Measurements from ENCODE around the gene ABCA3. TPM values are rescaled to one million over a fixed set of nuclear protein-coding genes. Genes with fewer than 3 reads are reported as not detected.

ABCA3 gene
- total and polyA plus RNA-seq, 7 experiments from 2014 or later = 1.7 to 10.0 (median 7.4) TPM

GRCh38 chr16:2284001-2284770 is 56.3 kb downstream of the ABCA3 start:
- Mint-ChIP-seq H3K27ac (no peak overlapping the region), H3K36me3 (peaks cover 0 to 5% (median 4%) of the 10 kb centered on the region in 5 donors), H3K27me3 (no peaks in the 10 kb centered on the region), H3K9me3 (no peaks in the 10 kb centered on the region), H3K4me1 (peaks cover 0 to 4% (median 0%) of the 10 kb centered on the region in 7 donors), H3K4me3 (no peak overlapping the region)
- Histone ChIP-seq H3K4me1 (ENCODE audit: control insufficient read depth in 2 of 2, insufficient read depth in 2 of 2, low read length in 2 of 2) (no peaks in the 10 kb centered on the region), H3K9me3 (ENCODE audit: control insufficient read depth in 2 of 3, low read length in 3 of 3) (no peaks in the 10 kb centered on the region), H3K4me3 (ENCODE audit: low read length) (no peak overlapping the region), H3K36me3 (ENCODE audit: control insufficient read depth in 2 of 3, insufficient read depth in 3 of 3, low read length in 3 of 3) (peaks cover 0 to 7% (median 0%) of the 10 kb centered on the region in 3 experiments), H3K27me3 (ENCODE audit: control insufficient read depth in 2 of 2, insufficient read depth in 2 of 2, low read length in 2 of 2) (no peaks in the 10 kb centered on the region), H3K27ac (ENCODE audit: low read depth, low read length) (no peak overlapping the region)
- ATAC-seq = no peak
- no peak for DNase-seq
- intact Hi-C loops (cut with micrococcal nuclease) = no loop called here
- ChIA-PET CTCF (no interaction called here), POLR2A (no interaction called here)

DNA sequence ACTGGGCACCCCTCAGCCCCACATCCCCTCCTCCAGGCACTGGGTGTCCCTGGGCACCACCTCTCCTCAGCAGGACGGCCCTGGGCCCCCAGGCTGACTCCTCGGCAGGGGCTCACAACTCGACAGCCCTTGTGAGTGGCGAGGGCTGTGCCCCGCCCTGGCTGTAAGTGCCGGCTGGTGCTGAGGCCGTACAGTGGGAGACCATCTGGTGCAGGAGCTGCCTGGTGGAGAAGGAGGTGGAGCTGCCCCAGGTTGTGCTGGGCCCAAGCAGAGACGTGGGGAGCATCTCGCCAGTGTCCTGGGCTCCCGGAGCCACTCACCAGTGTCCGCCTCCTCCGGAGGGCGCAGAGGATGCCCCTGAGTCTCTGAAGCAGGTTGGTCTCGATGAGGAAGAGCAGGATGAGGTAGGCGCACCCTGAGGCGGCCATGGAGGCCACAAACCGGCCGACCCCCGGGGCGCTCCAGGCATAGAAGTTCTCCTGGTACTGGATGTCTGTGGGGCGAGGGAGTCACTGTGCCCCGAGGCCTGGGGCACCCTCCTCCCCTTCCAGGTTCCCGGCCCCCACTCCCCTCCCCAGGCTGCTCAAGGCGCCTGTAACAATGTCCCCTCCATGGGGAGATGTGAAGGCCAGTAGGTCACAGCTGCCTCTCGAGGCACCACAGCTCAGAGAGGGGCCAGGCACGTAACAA is 57.5 kb downstream of the ABCA3 start:
- H3K9me3 ChIP-seq (ENCODE audit: control insufficient read depth in 2 of 3, low read length in 3 of 3) = no peaks in the 10 kb centered on the region
- Mint-ChIP-seq H3K4me1 (peaks cover 0 to 4% (median 0%) of the 10 kb centered on the region in 7 donors), H3K36me3 (peaks cover 0 to 5% (median 4%) of the 10 kb centered on the region in 5 donors), H3K27me3 (no peaks in the 10 kb centered on the region), H3K27ac (no peak overlapping the region), H3K4me3 (no peak overlapping the region), H3K9me3 (no peaks in the 10 kb centered on the region)
- DNase-seq (no peak), ATAC-seq (no peak)
- ChIA-PET CTCF (no interaction called here), POLR2A (no interaction called here)
- no peak overlapping the region for H3K27ac ChIP-seq (ENCODE audit: low read depth, low read length)
- intact Hi-C loops (cut with micrococcal nuclease) = no loop called here
- H3K27me3 ChIP-seq (ENCODE audit: control insufficient read depth in 2 of 2, insufficient read depth in 2 of 2, low read length in 2 of 2) = no peaks in the 10 kb centered on the region
- peaks cover 0 to 7% (median 0%) of the 10 kb centered on the region in 3 experiments for H3K36me3 ChIP-seq (ENCODE audit: control insufficient read depth in 2 of 3, insufficient read depth in 3 of 3, low read length in 3 of 3)
- H3K4me1 ChIP-seq (ENCODE audit: control insufficient read depth in 2 of 2, insufficient read depth in 2 of 2, low read length in 2 of 2) = no peaks in the 10 kb centered on the region
- H3K4me3 ChIP-seq (ENCODE audit: low read length) = no peak overlapping the region

GRCh38 chr16:2282262-2282661 is 58.3 kb downstream of the ABCA3 start:
- intact Hi-C loops (cut with micrococcal nuclease) = no loop called here
- ChIA-PET POLR2A (no interaction called here), CTCF (no interaction called here)
- no peak overlapping the region for H3K4me3 ChIP-seq (ENCODE audit: low read length)
- no peaks in the 10 kb centered on the region for H3K4me1 ChIP-seq (ENCODE audit: control insufficient read depth in 2 of 2, insufficient read depth in 2 of 2, low read length in 2 of 2)
- H3K36me3 ChIP-seq (ENCODE audit: control insufficient read depth in 2 of 3, insufficient read depth in 3 of 3, low read length in 3 of 3) = peaks cover 0 to 7% (median 0%) of the 10 kb centered on the region in 3 experiments
- H3K27me3 Mint-ChIP-seq = no peaks in the 10 kb centered on the region
- H3K36me3 Mint-ChIP-seq = peaks cover 0 to 5% (median 4%) of the 10 kb centered on the region in 5 donors
- ATAC-seq (no peak), DNase-seq (no peak)
- no peak overlapping the region for H3K4me3 Mint-ChIP-seq
- H3K4me1 Mint-ChIP-seq = peaks cover 0 to 4% (median 0%) of the 10 kb centered on the region in 7 donors
- H3K27ac Mint-ChIP-seq = no peak overlapping the region
- no peaks in the 10 kb centered on the region for H3K9me3 ChIP-seq (ENCODE audit: control insufficient read depth in 2 of 3, low read length in 3 of 3)
- H3K27ac ChIP-seq (ENCODE audit: low read depth, low read length) = no peak overlapping the region
- H3K27me3 ChIP-seq (ENCODE audit: control insufficient read depth in 2 of 2, insufficient read depth in 2 of 2, low read length in 2 of 2) = no peaks in the 10 kb centered on the region
- no peaks in the 10 kb centered on the region for H3K9me3 Mint-ChIP-seq

DNA sequence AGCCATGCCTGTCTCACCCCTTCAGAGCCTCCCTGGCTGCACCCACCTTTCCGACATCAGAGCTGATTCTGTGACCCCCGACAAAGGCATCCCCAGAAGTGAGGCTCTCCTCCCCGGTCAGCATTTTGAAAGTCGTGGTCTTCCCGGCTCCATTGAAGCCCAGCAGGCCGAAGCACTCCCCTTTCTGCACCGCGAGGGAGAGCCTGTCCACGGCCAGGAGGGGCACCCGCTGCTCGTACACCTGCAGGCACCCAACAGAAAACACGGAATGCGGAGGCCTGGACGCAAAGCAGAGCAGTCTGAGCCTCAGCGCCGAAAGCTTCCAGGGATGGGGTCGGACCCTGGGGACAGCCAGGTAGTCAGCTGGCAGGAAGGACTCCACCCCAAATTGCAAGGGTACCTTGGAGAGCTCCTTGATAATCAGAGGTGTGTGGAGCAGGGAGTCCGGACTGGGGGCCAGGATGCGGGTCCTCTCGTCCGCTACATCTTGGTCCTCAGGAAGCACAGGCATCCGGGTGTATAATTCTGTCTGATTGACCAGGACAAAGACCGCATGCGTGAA is 59.5 kb downstream of the ABCA3 start:
- Mint-ChIP-seq H3K27ac (peak overlapping the region in 1 of 9 donors; percentile 14), H3K27me3 (no peaks in the 10 kb centered on the region), H3K4me1 (peaks cover 0 to 4% (median 0%) of the 10 kb centered on the region in 7 donors), H3K9me3 (no peaks in the 10 kb centered on the region), H3K4me3 (no peak overlapping the region), H3K36me3 (peaks cover 0 to 5% (median 4%) of the 10 kb centered on the region in 5 donors)
- ChIA-PET POLR2A (no interaction called here), CTCF (no interaction called here)
- no peak for DNase-seq
- peaks cover 0 to 7% (median 0%) of the 10 kb centered on the region in 3 experiments for H3K36me3 ChIP-seq (ENCODE audit: control insufficient read depth in 2 of 3, insufficient read depth in 3 of 3, low read length in 3 of 3)
- no peaks in the 10 kb centered on the region for H3K4me1 ChIP-seq (ENCODE audit: control insufficient read depth in 2 of 2, insufficient read depth in 2 of 2, low read length in 2 of 2)
- H3K27ac ChIP-seq (ENCODE audit: low read depth, low read length) = no peak overlapping the region
- ATAC-seq = no peak
- H3K9me3 ChIP-seq (ENCODE audit: control insufficient read depth in 2 of 3, low read length in 3 of 3) = no peaks in the 10 kb centered on the region
- H3K27me3 ChIP-seq (ENCODE audit: control insufficient read depth in 2 of 2, insufficient read depth in 2 of 2, low read length in 2 of 2) = no peaks in the 10 kb centered on the region
- intact Hi-C loops (cut with micrococcal nuclease) = no loop called here
- H3K4me3 ChIP-seq (ENCODE audit: low read length) = no peak overlapping the region

DNA sequence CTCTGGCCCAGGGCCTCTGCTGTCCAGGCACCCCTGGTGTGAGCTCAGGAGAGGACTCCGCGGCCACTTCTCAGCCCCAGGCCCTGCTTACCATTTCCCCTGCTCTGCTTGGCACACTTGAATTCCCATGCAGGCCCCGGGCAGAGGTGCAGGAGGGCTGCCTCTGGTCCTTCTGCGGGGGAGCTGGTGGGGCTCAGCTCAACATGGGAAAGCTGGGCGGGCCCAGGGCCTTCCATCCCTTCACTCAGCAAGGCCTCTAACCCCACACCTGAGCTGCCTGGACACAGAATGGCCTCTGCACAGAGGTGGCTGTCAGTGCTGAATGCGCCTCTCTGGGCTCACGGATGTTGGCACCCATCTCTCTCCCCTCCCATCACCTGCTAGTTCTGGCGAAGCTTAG is 60.1 kb downstream of the ABCA3 start:
- H3K9me3 Mint-ChIP-seq = no peaks in the 10 kb centered on the region
- Histone ChIP-seq H3K4me1 (ENCODE audit: control insufficient read depth in 2 of 2, insufficient read depth in 2 of 2, low read length in 2 of 2) (no peaks in the 10 kb centered on the region), H3K27ac (ENCODE audit: low read depth, low read length) (no peak overlapping the region), H3K36me3 (ENCODE audit: control insufficient read depth in 2 of 3, insufficient read depth in 3 of 3, low read length in 3 of 3) (peaks cover 0 to 7% (median 0%) of the 10 kb centered on the region in 3 experiments), H3K9me3 (ENCODE audit: control insufficient read depth in 2 of 3, low read length in 3 of 3) (no peaks in the 10 kb centered on the region), H3K27me3 (ENCODE audit: control insufficient read depth in 2 of 2, insufficient read depth in 2 of 2, low read length in 2 of 2) (no peaks in the 10 kb centered on the region), H3K4me3 (ENCODE audit: low read length) (no peak overlapping the region)
- intact Hi-C loops (cut with micrococcal nuclease) = no loop called here
- H3K27me3 Mint-ChIP-seq = no peaks in the 10 kb centered on the region
- peaks cover 0 to 4% (median 0%) of the 10 kb centered on the region in 7 donors for H3K4me1 Mint-ChIP-seq
- DNase-seq (no peak), ATAC-seq (no peak)
- ChIA-PET POLR2A (no interaction called here), CTCF (no interaction called here)
- H3K4me3 Mint-ChIP-seq = no peak overlapping the region
- peaks cover 0 to 5% (median 4%) of the 10 kb centered on the region in 5 donors for H3K36me3 Mint-ChIP-seq
- H3K27ac Mint-ChIP-seq = peak overlapping the region in 1 of 9 donors; percentile 14

- Mint-ChIP-seq H3K27me3 (no peaks in the 10 kb centered on the region), H3K36me3 (peaks cover 0 to 5% (median 4%) of the 10 kb centered on the region in 5 donors), H3K4me3 (no peak overlapping the region), H3K9me3 (no peaks in the 10 kb centered on the region), H3K4me1 (peaks cover 0 to 4% (median 0%) of the 10 kb centered on the region in 7 donors), H3K27ac (no peak overlapping the region)
- Histone ChIP-seq H3K4me3 (ENCODE audit: low read length) (no peak overlapping the region), H3K27ac (ENCODE audit: low read depth, low read length) (no peak overlapping the region), H3K36me3 (ENCODE audit: control insufficient read depth in 2 of 3, insufficient read depth in 3 of 3, low read length in 3 of 3) (no peaks in the 10 kb centered on the region), H3K4me1 (ENCODE audit: control insufficient read depth in 2 of 2, insufficient read depth in 2 of 2, low read length in 2 of 2) (no peaks in the 10 kb centered on the region), H3K27me3 (ENCODE audit: control insufficient read depth in 2 of 2, insufficient read depth in 2 of 2, low read length in 2 of 2) (no peaks in the 10 kb centered on the region), H3K9me3 (ENCODE audit: control insufficient read depth in 2 of 3, low read length in 3 of 3) (no peaks in the 10 kb centered on the region)
- ChIA-PET POLR2A (no interaction called here), CTCF (no interaction called here)
- ATAC-seq = no peak
- intact Hi-C loops (cut with micrococcal nuclease) = no loop called here
- no peak for DNase-seq
Measured at GRCh38 chr16:2278956-2279800, 61.4 kb downstream of the ABCA3 start.

All from naive thymus-derived CD4-positive, alpha-beta T cell (primary cell).